ENCODE data around the gene SURF1. TPM values are rescaled to one million over a fixed set of nuclear protein-coding genes. Genes with fewer than 3 reads are reported as not detected.

The SURF1 gene, protein sequence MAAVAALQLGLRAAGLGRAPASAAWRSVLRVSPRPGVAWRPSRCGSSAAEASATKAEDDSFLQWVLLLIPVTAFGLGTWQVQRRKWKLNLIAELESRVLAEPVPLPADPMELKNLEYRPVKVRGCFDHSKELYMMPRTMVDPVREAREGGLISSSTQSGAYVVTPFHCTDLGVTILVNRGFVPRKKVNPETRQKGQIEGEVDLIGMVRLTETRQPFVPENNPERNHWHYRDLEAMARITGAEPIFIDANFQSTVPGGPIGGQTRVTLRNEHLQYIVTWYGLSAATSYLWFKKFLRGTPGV
- 40.7 to 46.1 TPM (median 43.4 TPM) in 5 replicates for total RNA-seq (2022; extraction: Qiagen RNA extraction; ENCODE audit: low read depth)

DNA sequence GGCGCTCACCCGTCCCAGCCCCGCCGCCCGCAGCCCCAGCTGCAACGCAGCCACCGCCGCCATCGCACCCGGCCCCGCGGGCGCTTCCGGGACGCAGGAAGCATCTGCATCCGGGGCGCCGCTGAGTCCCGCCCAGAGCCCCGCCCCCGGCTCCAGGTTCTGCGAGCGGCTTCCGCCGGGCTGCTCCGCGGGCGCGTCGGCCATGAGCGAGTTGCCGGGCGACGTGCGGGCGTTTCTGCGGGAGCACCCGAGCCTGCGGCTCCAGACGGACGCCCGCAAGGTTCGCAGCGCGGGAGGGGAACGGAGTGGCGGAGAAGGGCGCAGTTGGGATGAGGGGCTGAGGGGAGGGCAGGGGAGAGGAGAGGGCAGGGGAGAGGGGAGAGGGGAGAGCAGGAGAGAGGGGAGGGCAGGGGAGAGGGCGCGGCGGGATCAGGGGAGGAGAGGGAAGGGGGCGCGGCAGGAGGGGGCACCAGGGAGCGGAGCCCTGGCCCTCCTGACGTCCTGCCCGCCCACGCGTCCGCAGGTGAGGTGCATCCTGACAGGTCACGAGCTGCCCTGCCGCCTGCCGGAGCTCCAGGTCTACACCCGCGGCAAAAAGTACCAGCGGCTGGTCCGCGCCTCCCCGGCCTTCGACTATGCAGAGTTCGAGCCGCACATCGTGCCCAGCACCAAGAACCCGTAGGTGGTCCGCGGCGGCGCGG, at the start of gene SURF1, which contains the start of gene SURF2:
SURF1 (minus strand) TSS at position 97 of the 701 bp plus-strand sequence; CDS start at position 63, 34 bp downstream.
SURF2 (plus strand) TSS at position 160 of the 701 bp plus-strand sequence; CDS start at position 203, 43 bp downstream.

DNA sequence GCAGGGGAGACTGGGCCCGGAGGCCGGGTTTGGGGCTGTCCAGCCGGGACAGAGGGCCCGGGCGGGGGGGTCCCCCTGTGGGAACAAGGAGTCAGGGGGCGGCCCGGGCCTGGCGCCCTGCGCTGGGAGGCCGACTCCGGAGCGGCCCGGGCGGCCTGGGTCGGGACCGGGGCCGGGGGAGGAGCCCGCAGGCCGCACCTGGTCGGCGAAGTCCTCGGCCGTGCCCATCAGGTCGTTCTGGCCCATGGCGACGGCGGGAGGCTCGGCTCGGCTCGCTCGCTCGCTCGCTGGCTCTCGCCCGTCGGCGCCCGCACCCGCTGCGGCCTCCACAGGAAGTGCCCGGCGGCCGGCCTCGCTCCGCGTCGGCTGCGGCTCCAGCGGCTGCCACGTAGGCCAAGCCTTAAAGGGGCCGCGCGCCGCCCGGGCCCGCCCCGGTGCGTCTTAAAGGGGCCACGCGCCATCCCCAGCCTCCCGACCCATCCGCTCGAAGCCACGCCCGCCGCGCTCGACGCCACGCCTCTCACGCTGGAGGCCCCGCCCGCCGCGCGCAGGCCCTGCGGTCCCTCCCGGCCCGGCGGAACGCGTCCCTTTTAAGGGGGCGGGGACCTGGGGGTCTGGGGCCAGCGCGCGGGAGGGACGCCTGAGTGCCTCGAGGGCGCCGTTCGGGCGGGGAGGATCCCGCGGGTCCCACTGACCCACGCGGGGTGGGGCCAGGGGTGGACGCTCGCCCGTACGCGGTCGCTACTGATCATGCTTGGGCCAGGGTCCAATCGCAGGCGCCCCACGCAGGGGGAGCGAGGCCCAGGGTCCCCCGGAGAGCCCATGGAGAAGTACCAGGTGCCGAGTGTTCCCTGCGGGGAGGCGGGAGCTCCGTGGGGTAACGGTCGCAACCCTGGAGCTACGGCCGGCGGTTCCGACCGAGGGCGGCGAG, 19.7 kb upstream of the SURF1 start, which contains the start of the genes STKLD1 and SURF4:
STKLD1 (plus strand) TSS at position 643 of the 931 bp plus-strand sequence; CDS start at position 751, 108 bp downstream.
SURF4 (minus strand) TSS at position 337 of the 931 bp plus-strand sequence; CDS start at position 246, 91 bp downstream.

GRCh38 chr9:133347985-133348717, 8.1 kb downstream of the SURF1 start, which contains the start of the genes MED22 and RPL7A:
Gene MED22, minus strand, starts transcription at chr9:133348131. Its CDS starts 1,469 bp downstream, at chr9:133346662.
Gene RPL7A, plus strand, starts transcription at chr9:133348218. Its CDS starts 26 bp downstream, at chr9:133348244.

GRCh38 chr9:133335924-133336811, 20.1 kb downstream of the SURF1 start, which contains the start of gene SURF6:
Gene SURF6, minus strand, starts transcription at chr9:133336188. Its CDS starts 56 bp downstream, at chr9:133336132.

Other genes with a start within 250 kb of the SURF1 start
- gene RALGDS, start 235.2 kb downstream of the SURF1 start, total RNA-seq (2022; extraction: Qiagen RNA extraction; ENCODE audit: low read depth) = 24.4 to 27.8 TPM (median 25.1 TPM) in 5 replicates
- 1.7 to 3.4 TPM (median 2.4 TPM) in 5 replicates for gene GBGT1, start 192.6 kb downstream of the SURF1 start, total RNA-seq (2022; extraction: Qiagen RNA extraction; ENCODE audit: low read depth)
- gene OBP2B, start 147.2 kb downstream of the SURF1 start, total RNA-seq (2022; extraction: Qiagen RNA extraction; ENCODE audit: low read depth) = not detected in 5 replicates
- not detected in 5 replicates for gene ABO, start 81.3 kb downstream of the SURF1 start, total RNA-seq (2022; extraction: Qiagen RNA extraction; ENCODE audit: low read depth)
- gene SURF6, start 20.3 kb downstream of the SURF1 start, total RNA-seq (2022; extraction: Qiagen RNA extraction; ENCODE audit: low read depth) = 21.9 to 29.2 TPM (median 25.7 TPM) in 5 replicates
- gene MED22, start 8.4 kb downstream of the SURF1 start, total RNA-seq (2022; extraction: Qiagen RNA extraction; ENCODE audit: low read depth) = 25.4 to 31.8 TPM (median 30.0 TPM) in 5 replicates
- gene RPL7A, start 8.3 kb downstream of the SURF1 start, total RNA-seq (2022; extraction: Qiagen RNA extraction; ENCODE audit: low read depth) = 3,238 to 3,462 TPM (median 3,433 TPM) in 5 replicates
- 41.1 to 54.3 TPM (median 46.6 TPM) in 5 replicates for gene SURF2, start 63 bp upstream of the SURF1 start, total RNA-seq (2022; extraction: Qiagen RNA extraction; ENCODE audit: low read depth)
- 190 to 220 TPM (median 208 TPM) in 5 replicates for gene SURF4, start 19.6 kb upstream of the SURF1 start, total RNA-seq (2022; extraction: Qiagen RNA extraction; ENCODE audit: low read depth)
- 0.55 to 1.5 TPM (median 1.1 TPM) in 5 replicates for gene STKLD1, start 19.9 kb upstream of the SURF1 start, total RNA-seq (2022; extraction: Qiagen RNA extraction; ENCODE audit: low read depth)
- gene REXO4, start 61.5 kb upstream of the SURF1 start, total RNA-seq (2022; extraction: Qiagen RNA extraction; ENCODE audit: low read depth) = 28.7 to 41.2 TPM (median 37.6 TPM) in 5 replicates
- gene ADAMTS13, start 65.9 kb upstream of the SURF1 start, total RNA-seq (2022; extraction: Qiagen RNA extraction; ENCODE audit: low read depth) = 0.49 to 0.82 TPM (median 0.52 TPM) in 5 replicates
- gene CACFD1, start 103.5 kb upstream of the SURF1 start, total RNA-seq (2022; extraction: Qiagen RNA extraction; ENCODE audit: low read depth) = 3.6 to 4.7 TPM (median 4.1 TPM) in 5 replicates
- 15.4 to 21.8 TPM (median 20.4 TPM) in 5 replicates for gene SLC2A6, start 122.6 kb upstream of the SURF1 start, total RNA-seq (2022; extraction: Qiagen RNA extraction; ENCODE audit: low read depth)
- not detected in 5 replicates for gene MYMK, start 168.5 kb upstream of the SURF1 start, total RNA-seq (2022; extraction: Qiagen RNA extraction; ENCODE audit: low read depth)
- gene ADAMTSL2, start 178.2 kb upstream of the SURF1 start, total RNA-seq (2022; extraction: Qiagen RNA extraction; ENCODE audit: low read depth) = not detected in 5 replicates